IMR-90 (cell line): ENCODE results near the gene FTO. TPM values are rescaled to one million over a fixed set of nuclear protein-coding genes. Genes with fewer than 3 reads are reported as not detected.
A peak's percentile ranks its signal among the peaks of the same experiment; 100 is the strongest.

Source experiments
- ATAC-seq: fragments of 200-7000 bp; cut with Tn5 transposase; 2 replicates; pipeline ENCODE4 v1.9.1; 2020; ENCODE audit warnings: low read depth, mild to moderate bottlenecking, moderate library complexity
- BruUV-seq: library from RNA; stranded (reverse); fragments of 400-500 nt; replicated peaks from 2 replicates; lab custom pipeline; 2021; lab: Mats Ljungman, UMichigan
- CTCF ChIA-PET: fragments of 300-600 bp; formaldehyde crosslinking; extraction: SDS; loops from one replicate; lab custom pipeline; 2021; ENCODE audit warnings: antibody characterized with exemption; lab: Yijun Ruan, JAX
- POLR2A ChIA-PET: fragments of 300-600 bp; sonication (Branson Sonifier 250); formaldehyde crosslinking; loops from one replicate; lab custom pipeline; 2022; ENCODE audit warnings: antibody characterized with exemption; ENCODE audit not compliant: unreplicated experiment; lab: Charles Lee
- DNase-seq: peaks from one replicate; pipeline ENCODE4 v3.0.0; 2013
- H2AFZ ChIP-seq: replicated peaks from 2 replicates; pipeline ENCODE3; 2013; ENCODE audit warnings: low read length, mild to moderate bottlenecking; ENCODE audit not compliant: poor library complexity
- H2AK5ac ChIP-seq: 2 replicates; pipeline ENCODE4 v1.6.1; 2013; ENCODE audit warnings: low read depth, low read length, inconsistent platforms
- H2AK9ac ChIP-seq: replicated peaks from 2 replicates; pipeline ENCODE3; 2013; ENCODE audit warnings: mild to moderate bottlenecking, low read depth, low read length, moderate library complexity; ENCODE audit not compliant: poor library complexity
- H2BK120ac ChIP-seq: 2 replicates; pipeline ENCODE4 v1.6.1; 2013; ENCODE audit warnings: low read depth, low read length, inconsistent platforms
- H2BK15ac ChIP-seq: 3 replicates; pipeline ENCODE4 v1.6.1; 2013; ENCODE audit warnings: low read depth, low read length, inconsistent platforms
- H2BK20ac ChIP-seq: 2 replicates; pipeline ENCODE4 v1.6.1; 2013; ENCODE audit warnings: low read depth, mild to moderate bottlenecking, inconsistent platforms, low read length, moderate library complexity
- H2BK5ac ChIP-seq: 2 replicates; pipeline ENCODE4 v1.6.1; 2013; ENCODE audit warnings: mild to moderate bottlenecking, low read depth, low read length, inconsistent platforms; ENCODE audit not compliant: poor library complexity, severe bottlenecking
- H3K14ac ChIP-seq: replicated peaks from 2 replicates; pipeline ENCODE4 v1.6.1; 2013; ENCODE audit warnings: low read depth, low read length, inconsistent platforms
- H3K18ac ChIP-seq: 2 replicates; pipeline ENCODE4 v1.6.1; 2013; ENCODE audit warnings: low read depth, low read length, control low read depth
- H3K23ac ChIP-seq: 2 replicates; pipeline ENCODE4 v1.6.1; 2013; ENCODE audit warnings: low read depth, low read length, inconsistent platforms
- H3K27ac ChIP-seq: 2 replicates; pipeline ENCODE4 v1.5.1; 2013; ENCODE audit warnings: mild to moderate bottlenecking, control low read depth, low read length; ENCODE audit not compliant: insufficient read depth
- H3K27me3 ChIP-seq: 2 replicates; pipeline ENCODE4 v1.6.1; 2013; ENCODE audit warnings: low read length; ENCODE audit not compliant: control insufficient read depth, insufficient read depth
- H3K36me3 ChIP-seq: 2 replicates; pipeline ENCODE4 v1.6.1; 2013; ENCODE audit warnings: low read length, mixed read lengths; ENCODE audit not compliant: control insufficient read depth, insufficient read depth
- H3K4ac ChIP-seq: 2 replicates; pipeline ENCODE4 v1.6.1; 2013; ENCODE audit warnings: low read depth, low read length, inconsistent platforms
- H3K4me1 ChIP-seq: 2 replicates; pipeline ENCODE4 v1.6.1; 2013; ENCODE audit warnings: low read length, mixed read lengths; ENCODE audit not compliant: control insufficient read depth, insufficient read depth
- H3K4me2 ChIP-seq: 2 replicates; pipeline ENCODE4 v1.6.1; 2013; ENCODE audit warnings: low read depth, mild to moderate bottlenecking, control low read depth, low read length, moderate library complexity
- H3K4me3 ChIP-seq: 2 replicates; pipeline ENCODE4 v1.5.1; 2013; ENCODE audit warnings: low read depth, mild to moderate bottlenecking, control low read depth, low read length, moderate library complexity; ENCODE audit not compliant: insufficient read depth
- H3K56ac ChIP-seq: 2 replicates; pipeline ENCODE4 v1.6.1; 2013; ENCODE audit warnings: low read length, inconsistent platforms; ENCODE audit not compliant: insufficient read depth; ENCODE audit errors: extremely low read depth
- H3K79me1 ChIP-seq, 2 experiments: 2 replicates each; pipeline ENCODE4 v1.6.1; 2013; ENCODE audit warnings: low read length in 2 of 2, inconsistent platforms in 1 of 2, low read depth in 1 of 2
- H3K9ac ChIP-seq: 2 replicates; pipeline ENCODE4 v1.6.1; 2013; ENCODE audit warnings: low read depth, low read length, control low read depth
- H3K9me1 ChIP-seq: 2 replicates; pipeline ENCODE4 v1.6.1; 2013; ENCODE audit warnings: low read length, inconsistent platforms; ENCODE audit not compliant: insufficient read depth
- H3K9me3 ChIP-seq: 2 replicates; pipeline ENCODE4 v1.6.1; 2013; ENCODE audit warnings: low read length; ENCODE audit not compliant: control insufficient read depth, insufficient read depth
- H4K20me1 ChIP-seq: 2 replicates; pipeline ENCODE4 v1.6.1; 2013; ENCODE audit warnings: low read length, inconsistent platforms; ENCODE audit not compliant: insufficient read depth
- H4K5ac ChIP-seq: 2 replicates; pipeline ENCODE4 v1.6.1; 2013; ENCODE audit warnings: mild to moderate bottlenecking, low read depth, low read length, control low read depth
- H4K8ac ChIP-seq, 2 experiments: 2 replicates each; pipeline ENCODE4 v1.6.1; 2013; ENCODE audit warnings: low read depth in 2 of 2, low read length in 2 of 2, control low read depth in 1 of 2, inconsistent platforms in 1 of 2
- H4K91ac ChIP-seq: 2 replicates; pipeline ENCODE4 v1.6.1; 2013; ENCODE audit warnings: low read depth, low read length, inconsistent platforms; ENCODE audit not compliant: insufficient read depth
- BHLHE40 ChIP-seq: fragments of 150-350 bp; IDR thresholded peaks from 2 replicates; pipeline ENCODE4 v1.6.1; 2016; ENCODE audit warnings: mild to moderate bottlenecking, low read depth, low read length
- CEBPB ChIP-seq: IDR thresholded peaks from 2 replicates; pipeline ENCODE4 v1.6.1; 2012; ENCODE audit warnings: low read depth, low read length, improper control_type of control experiment
- CHD1 ChIP-seq: IDR thresholded peaks from 2 replicates; pipeline ENCODE4 v1.6.1; 2012; ENCODE audit warnings: low read depth, low read length, improper control_type of control experiment
- FOS ChIP-seq: fragments of 150-350 bp; IDR thresholded peaks from 2 replicates; pipeline ENCODE4 v1.6.1; 2016; ENCODE audit warnings: low read depth, low read length
- MAFK ChIP-seq: IDR thresholded peaks from 2 replicates; pipeline ENCODE4 v1.6.1; 2012; ENCODE audit warnings: low read depth, low read length, improper control_type of control experiment
- MAZ ChIP-seq: IDR thresholded peaks from 2 replicates; pipeline ENCODE4 v1.6.1; 2012; ENCODE audit warnings: low read depth, mild to moderate bottlenecking, low read length, improper control_type of control experiment, moderate library complexity, borderline replicate concordance
- MXI1 ChIP-seq: IDR thresholded peaks from 2 replicates; pipeline ENCODE4 v1.6.1; 2012; ENCODE audit warnings: low read depth, mild to moderate bottlenecking, low read length, moderate library complexity, borderline replicate concordance
- NFE2L2 ChIP-seq: fragments of 150-350 bp; IDR thresholded peaks from 2 replicates; pipeline ENCODE4 v1.6.1; 2016; ENCODE audit warnings: low read depth, mild to moderate bottlenecking, low read length
- POLR2A ChIP-seq: IDR thresholded peaks from 2 replicates; pipeline ENCODE4 v1.6.1; 2012; ENCODE audit warnings: mild to moderate bottlenecking, low read depth, low read length
- RAD21 ChIP-seq: IDR thresholded peaks from 2 replicates; pipeline ENCODE4 v1.6.1; 2012; ENCODE audit warnings: low read length, improper control_type of control experiment
- RCOR1 ChIP-seq: IDR thresholded peaks from 2 replicates; pipeline ENCODE4 v1.6.1; 2012; ENCODE audit warnings: mild to moderate bottlenecking, low read length, improper control_type of control experiment; ENCODE audit not compliant: insufficient replicate concordance
- RFX5 ChIP-seq: IDR thresholded peaks from 2 replicates; pipeline ENCODE4 v1.8.0; 2012; ENCODE audit warnings: low read depth, mild to moderate bottlenecking, low read length, moderate library complexity
- SMC3 ChIP-seq: fragments of 150-350 bp; IDR thresholded peaks from 2 replicates; pipeline ENCODE4 v1.6.1; 2016; ENCODE audit warnings: low read depth, mild to moderate bottlenecking, antibody characterized with exemption, low read length, moderate library complexity
- USF2 ChIP-seq: fragments of 150-350 bp; IDR thresholded peaks from 2 replicates; pipeline ENCODE4 v1.6.1; 2017; ENCODE audit warnings: mild to moderate bottlenecking, antibody characterized with exemption, low read length, low read depth
- WGBS, 2 experiments: methylation state at CpG; one replicate each; pipeline versions ENCODE4 v1.1.5 to v1.1.7; 2013; ENCODE audit warnings: missing lambda C conversion rate in 2 of 2; ENCODE audit not compliant: insufficient read length in 1 of 2; ENCODE audit errors: extremely low coverage in 2 of 2; 5-methylcytosine and 5-hydroxymethylcytosine counted together
- dilution Hi-C: fragments of 300-500 bp; cut with HindIII; formaldehyde crosslinking; loops from one replicate; pipeline ENCODE4 v1.14.3; 2018; ENCODE audit warnings: low sequenced_read_pairs; ENCODE audit not compliant: unreplicated experiment
- in situ Hi-C: fragments of 300-500 bp; cut with MboI; formaldehyde crosslinking; loops from 3 replicates; pipeline ENCODE4 v1.14.3; 2019; ENCODE audit warnings: low sequenced_read_pairs, inconsistent platforms, mixed read lengths
- intact Hi-C: fragments of 100-400 bp; cut with micrococcal nuclease; formaldehyde crosslinking; loops from 2 replicates; pipeline ENCODE4 v1.10.0; 2022
- polyA plus RNA-seq, 3 experiments: library from polyadenylated mRNA; depleted of rRNA; stranded (reverse); fragments of >200 nt; gene quantifications; 2 replicates each; pipeline ENCODE4 v1.2.3, GENCODE V29; 2012; ENCODE audit warnings: low replicate concordance in 1 of 3
- total RNA-seq: library from RNA; depleted of rRNA; stranded (reverse); fragments of >200 nt; gene quantifications from 2 replicates; pipeline ENCODE4 v1.2.3, GENCODE V29; 2012
- TF ChIP-seq, protein P1 (sequence below): conservative IDR thresholded peaks from 2 replicates; pipeline ENCODE4 v1.5.1; 2012; ENCODE audit warnings: mild to moderate bottlenecking, low read depth, low read length, improper control_type of control experiment
- TF ChIP-seq, protein P2 (sequence below): fragments of 150-350 bp; IDR thresholded peaks from 2 replicates; pipeline ENCODE4 v1.6.1; 2016; ENCODE audit warnings: low read depth, mild to moderate bottlenecking, low read length, moderate library complexity, borderline replicate concordance

Gene FTO
- total and polyA plus RNA-seq, 2 of the 4 experiments (the other 2 are of a cell fraction): 70.3 to 132 TPM

- WGBS, 2 experiments: no CpG with 5 or more reads among the region's 9 CpGs
- H4K8ac ChIP-seq: no peak overlapping the region
- H3K18ac ChIP-seq: no peak overlapping the region
- H3K9ac ChIP-seq: no peak overlapping the region
- H2AFZ ChIP-seq: peak overlapping the region; percentile 87
- no peaks in the 10 kb centered on the region for H3K36me3 ChIP-seq
- intact Hi-C loops: loop anchor here (5.0 kb wide), 1 partner anchor 301 kb away; no protein-coding TSS in a partner anchor
- no peak for DNase-seq
- no peak overlapping the region for H3K14ac ChIP-seq
- H3K23ac ChIP-seq: no peak overlapping the region
- dilution Hi-C loops: no loop called here
- H3K9me3 ChIP-seq: no peaks in the 10 kb centered on the region; the same call in 1 of the 2 replicates
- no peak overlapping the region for H3K4me2 ChIP-seq
- POLR2A ChIA-PET: no interaction called here
- no peak for ATAC-seq
- H4K5ac ChIP-seq: no peak overlapping the region
- in situ Hi-C loops: no loop called here
- CTCF ChIA-PET: no interaction called here
- no peak overlapping the region for H3K27ac ChIP-seq
- no peak for TF ChIP-seq CHD1
- no peak for TF ChIP-seq FOS
- TF ChIP-seq USF2: no peak
- TF ChIP-seq MAZ: no peak
- TF ChIP-seq BHLHE40: no peak
- TF ChIP-seq, protein P1, sequence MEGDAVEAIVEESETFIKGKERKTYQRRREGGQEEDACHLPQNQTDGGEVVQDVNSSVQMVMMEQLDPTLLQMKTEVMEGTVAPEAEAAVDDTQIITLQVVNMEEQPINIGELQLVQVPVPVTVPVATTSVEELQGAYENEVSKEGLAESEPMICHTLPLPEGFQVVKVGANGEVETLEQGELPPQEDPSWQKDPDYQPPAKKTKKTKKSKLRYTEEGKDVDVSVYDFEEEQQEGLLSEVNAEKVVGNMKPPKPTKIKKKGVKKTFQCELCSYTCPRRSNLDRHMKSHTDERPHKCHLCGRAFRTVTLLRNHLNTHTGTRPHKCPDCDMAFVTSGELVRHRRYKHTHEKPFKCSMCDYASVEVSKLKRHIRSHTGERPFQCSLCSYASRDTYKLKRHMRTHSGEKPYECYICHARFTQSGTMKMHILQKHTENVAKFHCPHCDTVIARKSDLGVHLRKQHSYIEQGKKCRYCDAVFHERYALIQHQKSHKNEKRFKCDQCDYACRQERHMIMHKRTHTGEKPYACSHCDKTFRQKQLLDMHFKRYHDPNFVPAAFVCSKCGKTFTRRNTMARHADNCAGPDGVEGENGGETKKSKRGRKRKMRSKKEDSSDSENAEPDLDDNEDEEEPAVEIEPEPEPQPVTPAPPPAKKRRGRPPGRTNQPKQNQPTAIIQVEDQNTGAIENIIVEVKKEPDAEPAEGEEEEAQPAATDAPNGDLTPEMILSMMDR: no peak
- TF ChIP-seq NFE2L2: no peak
- TF ChIP-seq SMC3: no peak
- no peak for TF ChIP-seq RAD21
- no peak for TF ChIP-seq MXI1
- TF ChIP-seq RCOR1: no peak
- no peak for TF ChIP-seq MAFK
- TF ChIP-seq CEBPB: no peak
- no peak for TF ChIP-seq POLR2A
- TF ChIP-seq RFX5: no peak
- TF ChIP-seq, protein P2, sequence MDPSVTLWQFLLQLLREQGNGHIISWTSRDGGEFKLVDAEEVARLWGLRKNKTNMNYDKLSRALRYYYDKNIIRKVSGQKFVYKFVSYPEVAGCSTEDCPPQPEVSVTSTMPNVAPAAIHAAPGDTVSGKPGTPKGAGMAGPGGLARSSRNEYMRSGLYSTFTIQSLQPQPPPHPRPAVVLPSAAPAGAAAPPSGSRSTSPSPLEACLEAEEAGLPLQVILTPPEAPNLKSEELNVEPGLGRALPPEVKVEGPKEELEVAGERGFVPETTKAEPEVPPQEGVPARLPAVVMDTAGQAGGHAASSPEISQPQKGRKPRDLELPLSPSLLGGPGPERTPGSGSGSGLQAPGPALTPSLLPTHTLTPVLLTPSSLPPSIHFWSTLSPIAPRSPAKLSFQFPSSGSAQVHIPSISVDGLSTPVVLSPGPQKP: no peak
- no peak overlapping the region for H3K4me3 ChIP-seq
- no peaks in the 10 kb centered on the region for H3K4me1 ChIP-seq
- H2AK5ac ChIP-seq: no peak overlapping the region
- no peak overlapping the region for H2BK20ac ChIP-seq
- no TSS peak for BruUV-seq
- no peaks in the 10 kb centered on the region for H3K9me1 ChIP-seq
- no peak overlapping the region for H2BK5ac ChIP-seq
- no peak overlapping the region for H3K56ac ChIP-seq
- no peak overlapping the region for H3K4ac ChIP-seq
- H2BK120ac ChIP-seq: no peak overlapping the region
- H4K91ac ChIP-seq: no peak overlapping the region
- H4K20me1 ChIP-seq: no peaks in the 10 kb centered on the region
- H3K27me3 ChIP-seq: peaks cover 8% of the 10 kb centered on the region; the same call in 1 of the 2 replicates
- no peak overlapping the region for H2AK9ac ChIP-seq
- no peaks in the 10 kb centered on the region for H3K79me1 ChIP-seq
- no peak overlapping the region for H2BK15ac ChIP-seq
Measured at GRCh38 chr16:54193013-54193664, 489.2 kb downstream of the FTO start.
